Uterus (tissue), 4 donors: ENCODE measurements around the gene C1orf21. TPM values are rescaled to one million over a fixed set of nuclear protein-coding genes. Genes with fewer than 3 reads are reported as not detected.

ENCODE experiments used
- DNase-seq, 2 donors: peaks; one replicate each; pipeline ENCODE4 v3.0.0-alpha.2; 2019 to 2020
- H3K27ac ChIP-seq, 2 donors: fragments of 200-600 bp; sonication (generic); 1 replicate in 1 of 2; 2 replicates in 1 of 2; pipeline ENCODE4 v1.5.1; 2016 to 2018
- H3K27me3 ChIP-seq, 2 donors: fragments of 200-600 bp; sonication (generic); one replicate each; pipeline ENCODE4 v1.5.1; 2018 to 2019; ENCODE audit warnings: control low read depth in 1 of 2
- H3K36me3 ChIP-seq, 2 donors: fragments of 200-600 bp; sonication (generic); one replicate each; pipeline ENCODE4 v1.5.1; 2019; ENCODE audit warnings: control low read depth in 1 of 2
- H3K4me1 ChIP-seq, 2 donors: fragments of 200-600 bp; sonication (generic); one replicate each; pipeline ENCODE4 v1.5.1; 2018 to 2019; ENCODE audit warnings: control low read depth in 1 of 2
- H3K4me3 ChIP-seq, 2 donors: fragments of 200-600 bp; sonication (generic); 1 replicate in 1 of 2; 2 replicates in 1 of 2; pipeline ENCODE4 v1.5.1; 2018 to 2019; ENCODE audit warnings: mild to moderate bottlenecking in 1 of 2
- H3K9me3 ChIP-seq, 2 donors: fragments of 200-600 bp; sonication (generic); one replicate each; pipeline ENCODE4 v1.5.1; 2019; ENCODE audit warnings: control low read depth in 1 of 2
- CTCF ChIP-seq, 4 experiments: fragments of 200-600 bp in 2 of 4; fragments of 450-650 bp in 2 of 4; sonication (generic) in 2 of 4; IDR thresholded peaks; one replicate each; pipeline ENCODE4 v1.5.1; 2016 to 2019; ENCODE audit warnings: antibody characterized with exemption in 4 of 4, mild to moderate bottlenecking in 2 of 4, moderate library complexity in 1 of 4
- POLR2A ChIP-seq, 2 donors: fragments of 450-650 bp; IDR thresholded peaks; one replicate each; pipeline ENCODE4 v1.6.1; 2016; ENCODE audit warnings: antibody characterized with exemption in 2 of 2, mild to moderate bottlenecking in 1 of 2, moderate library complexity in 1 of 2
- intact Hi-C: fragments of 100-400 bp; cut with DNase I; formaldehyde crosslinking; loops from one replicate; pipeline ENCODE4 v1.15.1; 2023; ENCODE audit warnings: low total_unique reads
- total RNA-seq, 4 donors: library from RNA; depleted of rRNA in 3 of 4; stranded (reverse); fragments of >200 nt in 3 of 4; gene quantifications; one replicate each; pipeline versions ENCODE4 v1.1.0 to v1.2.4, GENCODE V29; 2014 to 2023
- donor health status: DM: yes; HTN: yes; CAD: no.

C1orf21 gene
- total RNA-seq, 4 donors from 2014 or later, result 15.0 to 71.0 (median 44.5) TPM

GRCh38 chr1:184457500-184457899 is 70.7 kb downstream of the C1orf21 start:
- intact Hi-C loops, result no loop called here
- no peaks in the 10 kb centered on the region for H3K36me3 ChIP-seq
- peaks cover 0 to 6% of the 10 kb centered on the region in 2 donors for H3K4me1 ChIP-seq
- no peak for TF ChIP-seq CTCF (IDR thresholded peaks at IDR 0.05)
- TF ChIP-seq POLR2A (IDR thresholded peaks at IDR 0.05), result no peak
- no peak overlapping the region for H3K4me3 ChIP-seq
- no peak overlapping the region for H3K27ac ChIP-seq
- H3K9me3 ChIP-seq, result no peaks in the 10 kb centered on the region
- DNase-seq, result no peak
- no peaks in the 10 kb centered on the region for H3K27me3 ChIP-seq

GRCh38 chr1:184461321-184461720 is 74.5 kb downstream of the C1orf21 start:
- DNase-seq, result no peak
- no peaks in the 10 kb centered on the region for H3K9me3 ChIP-seq
- intact Hi-C loops, result no loop called here
- no peak overlapping the region for H3K27ac ChIP-seq
- H3K36me3 ChIP-seq, result no peaks in the 10 kb centered on the region
- no peak overlapping the region for H3K4me3 ChIP-seq
- H3K27me3 ChIP-seq, result no peaks in the 10 kb centered on the region
- TF ChIP-seq POLR2A (IDR thresholded peaks at IDR 0.05) (no peak), CTCF (IDR thresholded peaks at IDR 0.05) (no peak)
- H3K4me1 ChIP-seq, result peaks cover 0 to 6% of the 10 kb centered on the region in 2 donors

GRCh38 chr1:184462155-184462554 is 75.3 kb downstream of the C1orf21 start:
- no peak for DNase-seq
- TF ChIP-seq CTCF (IDR thresholded peaks at IDR 0.05), result no peak
- no peak for TF ChIP-seq POLR2A (IDR thresholded peaks at IDR 0.05)
- H3K36me3 ChIP-seq, result no peaks in the 10 kb centered on the region
- H3K4me1 ChIP-seq, result peaks cover 0 to 6% of the 10 kb centered on the region in 2 donors
- no peak overlapping the region for H3K4me3 ChIP-seq
- H3K27ac ChIP-seq, result no peak overlapping the region
- no peaks in the 10 kb centered on the region for H3K9me3 ChIP-seq
- intact Hi-C loops, result no loop called here
- H3K27me3 ChIP-seq, result no peaks in the 10 kb centered on the region

- no peak overlapping the region for H3K4me3 ChIP-seq
- no peak overlapping the region for H3K27ac ChIP-seq
- DNase-seq, result no peak
- H3K27me3 ChIP-seq, result no peaks in the 10 kb centered on the region
- H3K36me3 ChIP-seq, result no peaks in the 10 kb centered on the region
- H3K4me1 ChIP-seq, result peaks cover 0 to 6% of the 10 kb centered on the region in 2 donors
- intact Hi-C loops, result no loop called here
- no peak for TF ChIP-seq CTCF (IDR thresholded peaks at IDR 0.05)
- TF ChIP-seq POLR2A (IDR thresholded peaks at IDR 0.05), result no peak
- H3K9me3 ChIP-seq, result no peaks in the 10 kb centered on the region
Observed at GRCh38 chr1:184462990-184463389, 76.2 kb downstream of the C1orf21 start.

- H3K36me3 ChIP-seq, result no peaks in the 10 kb centered on the region
- H3K9me3 ChIP-seq, result no peaks in the 10 kb centered on the region
- H3K27ac ChIP-seq, result no peak overlapping the region
- intact Hi-C loops, result no loop called here
- H3K4me3 ChIP-seq, result no peak overlapping the region
- no peak for DNase-seq
- no peak for TF ChIP-seq CTCF (IDR thresholded peaks at IDR 0.05)
- no peak for TF ChIP-seq POLR2A (IDR thresholded peaks at IDR 0.05)
- H3K4me1 ChIP-seq, result peaks cover 0 to 4% of the 10 kb centered on the region in 2 donors
- no peaks in the 10 kb centered on the region for H3K27me3 ChIP-seq
Observed at GRCh38 chr1:184463680-184464079, 76.9 kb downstream of the C1orf21 start.
